ENCODE results near the gene PXDC1. TPM values are rescaled to one million over a fixed set of nuclear protein-coding genes. Genes with fewer than 3 reads are reported as not detected.

The PXDC1 gene
- total and polyA plus RNA-seq, 11 donors, result 13.7 to 89.9 (median 29.1) TPM

DNA sequence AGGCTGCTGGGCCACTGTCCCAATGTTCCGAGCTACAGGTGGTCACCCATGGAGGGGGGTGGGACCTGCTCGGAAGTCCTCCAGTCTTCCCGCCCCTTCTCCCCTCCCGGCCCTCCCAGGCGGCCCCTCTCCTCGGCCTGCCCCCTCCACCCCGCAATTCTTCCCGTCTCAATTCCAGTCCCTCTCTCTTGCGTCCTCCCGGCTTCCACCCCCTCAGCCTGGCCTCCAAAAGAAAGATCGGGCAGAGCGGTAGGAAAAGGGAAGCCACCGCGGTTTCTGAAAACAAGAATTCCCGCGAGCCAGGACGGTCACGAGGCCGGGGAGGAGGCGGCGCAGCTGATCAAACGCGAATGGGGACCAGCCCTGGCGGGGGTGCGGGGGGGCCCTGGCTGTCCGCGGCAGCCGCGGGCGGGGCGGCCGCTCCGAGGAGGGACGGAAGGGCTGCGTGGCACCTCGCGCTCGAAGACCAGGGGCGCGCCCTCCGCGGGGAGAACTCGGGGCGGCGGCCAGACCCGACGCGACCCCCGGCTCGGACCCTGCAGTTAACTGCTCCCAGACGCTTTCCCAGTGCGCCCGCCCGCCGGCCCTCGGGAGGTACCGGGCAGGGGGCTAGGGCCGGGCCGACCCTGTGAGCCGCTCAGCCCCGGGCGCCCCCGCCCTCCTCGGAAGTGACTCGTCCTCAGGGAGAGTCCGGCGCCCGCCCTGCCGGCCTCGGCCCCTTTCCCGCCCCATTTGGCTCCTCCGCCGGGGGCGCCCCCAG, 1.0 kb downstream of the PXDC1 start:
- intact Hi-C loops (cut with DNase I), result loop anchor here in 7 of 10 donors (1.0 to 10.0 kb wide), 5 partner anchors 47 to 77 kb away; no protein-coding TSS in a partner anchor
- ATAC-seq (peak; percentile 27 to 70 (median 59)), DNase-seq (peak; percentile 89 to 92 (median 90))
- TF ChIP-seq CTCF (IDR thresholded peaks at IDR 0.05) (no peak), POLR2A (IDR thresholded peaks at IDR 0.05) (peak in 1 of 2 donors; percentile 78)
- WGBS, 4 donors, result 1 to 2% (median 2%) methylated on average over 39 to 74 of the region's 74 CpGs
- peaks cover 0 to 5% (median 0%) of the 10 kb centered on the region in 9 donors for H3K36me3 ChIP-seq
- H3K4me1 ChIP-seq, result peaks cover 6 to 70% (median 51%) of the 10 kb centered on the region in 12 donors
- H3K27me3 ChIP-seq, result peaks cover 0 to 7% (median 0%) of the 10 kb centered on the region in 9 donors
- peak overlapping the region; percentile 76 to 99 (median 90) for H3K4me3 ChIP-seq
- H3K9me3 ChIP-seq, result no peaks in the 10 kb centered on the region
- peak overlapping the region; percentile 87 to 100 (median 98) for H3K27ac ChIP-seq

GRCh38 chr6:3749977-3750316, 1.6 kb downstream of the PXDC1 start:
- Histone ChIP-seq H3K9me3 (no peaks in the 10 kb centered on the region), H3K36me3 (peaks cover 0 to 5% (median 0%) of the 10 kb centered on the region in 9 donors), H3K4me3 (peak overlapping the region; percentile 76 to 99 (median 90)), H3K27ac (peak overlapping the region; percentile 87 to 100 (median 98)), H3K27me3 (peaks cover 0 to 7% (median 0%) of the 10 kb centered on the region in 9 donors), H3K4me1 (peaks cover 6 to 76% (median 56%) of the 10 kb centered on the region in 12 donors)
- peak in 2 of 4 donors; percentile 1 to 24 for ATAC-seq
- peak; percentile 58 to 69 (median 62) for DNase-seq
- intact Hi-C loops (cut with DNase I), result loop anchor here in 8 of 10 donors (2.0 to 10.0 kb wide), 10 partner anchors 47 to 405 kb away; partner anchors contain the start of gene FAM50B (in 1 of the 8)
- TF ChIP-seq POLR2A (IDR thresholded peaks at IDR 0.05) (no peak), CTCF (IDR thresholded peaks at IDR 0.05) (no peak)
- 24 to 35% (median 30%) methylated on average over 7 of the region's 7 CpGs for WGBS, 4 donors

DNA sequence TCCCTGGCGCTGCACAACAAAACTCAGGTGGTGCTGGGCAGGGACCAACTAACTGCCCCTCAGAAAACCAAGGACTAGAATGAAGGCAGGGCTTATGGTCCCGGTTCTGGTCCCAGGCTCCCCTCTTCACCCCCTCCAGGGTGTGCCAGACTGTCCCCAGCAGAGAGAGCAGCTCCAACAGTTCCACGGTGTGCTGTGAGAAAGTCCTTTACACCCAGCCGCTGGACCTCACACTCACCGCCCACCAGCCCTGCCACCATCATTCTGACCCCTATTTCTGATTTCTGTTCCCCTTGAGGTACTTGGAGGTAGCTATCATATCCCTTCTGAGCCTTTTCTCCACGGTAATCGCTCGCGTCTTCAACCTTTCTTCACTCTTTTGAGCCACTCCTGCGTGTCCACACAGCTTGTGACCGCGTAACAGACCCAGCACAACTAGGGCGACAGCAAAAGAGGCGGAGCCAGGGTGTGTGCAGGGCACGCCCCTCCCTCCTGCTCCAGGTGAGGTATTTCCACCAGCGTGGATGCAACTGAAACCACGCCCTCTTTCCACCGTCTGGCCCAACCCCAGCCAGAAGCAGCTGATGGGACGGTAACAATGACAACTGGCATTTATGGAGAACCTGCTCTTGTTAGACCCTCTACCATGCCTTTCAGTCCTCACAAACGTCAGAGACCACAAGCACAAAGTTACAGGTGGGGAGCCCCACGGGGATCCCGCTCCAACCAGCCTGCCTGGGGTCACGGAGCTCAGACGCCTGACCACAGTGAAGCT, 2.3 kb downstream of the PXDC1 start:
- H3K4me1 ChIP-seq, result peaks cover 6 to 83% (median 63%) of the 10 kb centered on the region in 12 donors
- WGBS, 4 donors, result 69 to 76% (median 74%) methylated on average over 24 of the region's 24 CpGs
- peak overlapping the region; percentile 8 to 99 (median 88) for H3K4me3 ChIP-seq
- peak in 1 of 5 donors; percentile 46 for DNase-seq
- H3K9me3 ChIP-seq, result no peaks in the 10 kb centered on the region
- no peak for TF ChIP-seq CTCF (IDR thresholded peaks at IDR 0.05)
- TF ChIP-seq POLR2A (IDR thresholded peaks at IDR 0.05), result no peak
- no peak for ATAC-seq
- peaks cover 0 to 5% (median 0%) of the 10 kb centered on the region in 9 donors for H3K36me3 ChIP-seq
- intact Hi-C loops (cut with DNase I), result loop anchor here in 7 of 10 donors (2.0 to 10.0 kb wide), 8 partner anchors 48 to 406 kb away; partner anchors contain the start of gene FAM50B (in 1 of the 7)
- peak overlapping the region; percentile 17 to 100 (median 98) for H3K27ac ChIP-seq
- H3K27me3 ChIP-seq, result peaks cover 0 to 7% (median 0%) of the 10 kb centered on the region in 9 donors
